K562 treated with DMSO at 1 percent for 24 hours (cell line): ENCODE data around the gene MYL5. TPM values are rescaled to one million over a fixed set of nuclear protein-coding genes. Genes with fewer than 3 reads are reported as not detected.

Experiments used
- total RNA-seq: library from RNA; unstranded; fragments of 300-600 nt; gene quantifications from 2 replicates; pipeline ENCODE4 v1.2.3, GENCODE V29; 2022; ENCODE audit warnings: low read depth; ENCODE audit not compliant: insufficient read depth

The MYL5 gene
- total RNA-seq, result 3.6 and 5.9 TPM in 2 replicates

DNA sequence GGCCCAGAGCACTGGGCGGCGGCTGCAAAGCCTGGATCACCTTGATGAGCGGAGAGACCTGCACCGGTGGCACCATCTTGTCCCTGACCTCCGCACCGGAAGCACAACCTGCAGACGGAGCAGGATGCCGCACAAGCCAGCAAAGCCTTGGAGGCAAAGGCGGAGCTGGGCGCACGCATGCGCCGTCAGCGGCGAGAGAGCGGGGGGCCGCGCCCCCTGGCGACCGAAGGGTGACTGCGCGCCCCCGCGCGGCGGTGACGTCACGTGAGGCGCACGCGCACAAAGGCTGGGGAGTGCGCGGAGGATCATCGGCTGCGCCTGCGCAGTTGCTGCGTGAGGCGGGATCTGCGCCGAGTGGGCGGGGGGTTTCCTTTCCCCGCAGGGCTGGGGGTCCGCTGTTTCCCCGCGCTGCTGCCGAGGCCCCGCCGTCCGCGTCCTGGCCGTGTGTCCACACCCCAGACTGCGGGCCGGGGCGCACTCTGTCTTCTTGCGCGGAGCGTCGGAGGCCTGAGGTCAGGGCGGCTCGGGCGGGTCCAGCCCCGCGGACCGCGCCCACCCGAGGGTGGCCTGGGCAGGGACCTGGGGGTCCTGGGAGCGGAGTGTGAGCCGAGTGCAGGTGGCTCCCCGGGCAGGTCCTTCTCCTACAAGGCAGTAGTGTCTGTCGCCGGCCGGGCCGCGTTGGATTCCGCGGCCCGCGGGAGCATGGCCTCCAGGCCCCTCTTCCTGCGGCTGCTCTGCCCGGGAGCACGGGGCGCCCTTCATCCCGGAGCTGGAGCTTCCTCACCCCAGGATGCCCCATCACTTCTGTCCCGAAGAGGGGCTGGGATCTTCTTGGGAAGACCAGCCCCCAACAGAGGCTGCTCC lies at the start of gene MYL5, which contains the start of gene ATP5ME:
Gene MYL5, plus strand, starts transcription at position 371 of the 864 bp plus-strand sequence. CDS start 3,485 bp downstream, outside the sequence.
Gene ATP5ME, minus strand, starts transcription at position 105 of the 864 bp plus-strand sequence. Its CDS starts 29 bp downstream, at position 76.

DNA sequence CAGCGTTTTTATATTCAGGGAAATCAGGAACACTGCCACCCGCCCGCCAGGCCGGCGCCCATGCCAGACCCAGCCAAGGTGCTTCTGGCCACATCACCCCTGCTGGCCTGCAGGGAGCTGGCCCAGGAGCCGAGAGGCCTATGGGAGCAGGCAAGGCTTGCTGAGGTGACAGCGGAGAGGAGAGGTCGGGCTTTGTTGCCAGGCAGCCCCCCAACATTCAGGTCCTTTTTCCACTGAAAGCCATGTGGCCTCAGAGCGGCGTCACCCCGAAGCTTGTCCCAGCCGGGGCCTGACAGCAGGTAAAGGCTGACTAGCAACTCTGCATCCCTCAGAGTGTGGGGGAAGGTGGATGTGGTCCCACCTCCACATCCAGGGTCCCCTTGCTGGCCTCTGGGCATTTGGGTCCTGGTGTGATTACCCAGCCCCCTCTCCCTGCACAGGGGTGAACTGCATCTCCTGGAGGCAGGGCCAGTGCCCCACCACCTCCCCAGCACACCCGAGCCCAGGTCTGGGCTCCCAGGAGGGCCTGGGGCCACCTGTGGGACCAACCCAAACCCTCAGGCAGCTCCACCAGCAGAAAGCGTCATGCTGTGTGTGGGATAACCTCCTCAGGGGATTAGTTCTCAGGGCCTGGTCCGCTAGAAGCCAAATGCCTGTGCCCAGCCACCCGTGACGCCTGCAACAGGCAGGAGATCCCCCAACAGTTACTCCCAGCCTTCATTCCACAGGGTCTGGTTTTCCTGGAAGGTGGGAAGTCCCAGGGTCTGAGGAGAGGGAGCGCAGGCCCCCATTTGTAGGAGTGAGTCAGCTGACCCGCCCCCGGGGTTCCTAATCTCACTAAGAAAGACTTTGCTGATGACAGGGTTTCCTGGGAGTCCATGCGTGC lies 49.4 kb upstream of the MYL5 start, which contains the start of gene PDE6B:
Gene PDE6B, plus strand, starts transcription at position 869 of the 886 bp plus-strand sequence. CDS start 54 bp downstream, outside the sequence.

GRCh38 chr4:688854-689681 lies 14.7 kb downstream of the MYL5 start, which contains the start of gene SLC49A3:
SLC49A3 (minus strand) TSS chr4:689151; CDS start chr4:689127, 24 bp downstream.

GRCh38 chr4:705278-706082 lies 31.1 kb downstream of the MYL5 start, which contains the start of gene PCGF3:
PCGF3 (plus strand) TSS chr4:705832; CDS start chr4:733681, 27,849 bp downstream.

Other genes starting within 250 kb of the MYL5 start
- gene ZNF721, start 175.4 kb upstream of the MYL5 start, total RNA-seq, result 10.8 and 13.1 TPM in 2 replicates
- 22.6 and 28.7 TPM in 2 replicates for gene PIGG, start 175.3 kb upstream of the MYL5 start, total RNA-seq
- gene TMEM271, start 98.2 kb upstream of the MYL5 start, total RNA-seq, result not detected in 2 replicates
- 0.22 and 0.37 TPM in 2 replicates for gene PDE6B, start 49.0 kb upstream of the MYL5 start, total RNA-seq
- gene ATP5ME, start 266 bp upstream of the MYL5 start, total RNA-seq, result 244 and 290 TPM in 2 replicates
- 0.29 TPM in 1 of 2 replicates, not detected in the other for gene SLC49A3, start 14.6 kb downstream of the MYL5 start, total RNA-seq
- 44.7 and 46.9 TPM in 2 replicates for gene PCGF3, start 31.3 kb downstream of the MYL5 start, total RNA-seq
- 0.13 TPM in 1 of 2 replicates, not detected in the other for gene CPLX1, start 151.6 kb downstream of the MYL5 start, total RNA-seq